ENCODE results near the gene OR6C76.

The OR6C76 gene

GRCh38 chr12:55467836-55468235 is 41.8 kb downstream of the OR6C76 start:
- in situ Hi-C loops (cut with HindIII; ENCODE audit: low sequenced_read_pairs) = no loop called here

GRCh38 chr12:55469291-55469690 is 43.2 kb downstream of the OR6C76 start:
- in situ Hi-C loops (cut with HindIII; ENCODE audit: low sequenced_read_pairs) = no loop called here

- in situ Hi-C loops (cut with HindIII; ENCODE audit: low sequenced_read_pairs) = no loop called here
Observed at GRCh38 chr12:55470088-55470829, 44.2 kb downstream of the OR6C76 start, which contains the start of gene OR6C70. Gene OR6C70, minus strand, starts transcription at chr12:55470138. Its CDS starts 0 bp downstream, at chr12:55470138.

- in situ Hi-C loops (cut with HindIII; ENCODE audit: low sequenced_read_pairs) = no loop called here
Observed at GRCh38 chr12:55472264-55472663, 46.2 kb downstream of the OR6C76 start.

All from endothelial cell of hepatic sinusoid (primary cell).